Stimulated activated naive B cell treated with anti-CD40 and anti-IgM and Interleukin-4, amounts not matched to agents 10 μg/mL and 1 μg/mL and 100 μg/mL, for 72 hours (primary cell): Measurements from ENCODE around the gene MLLT6.

Experiments used
- ATAC-seq, 2 donors: fragments of 150-1000 bp; cut with Tn5 transposase; replicated peaks; 2 replicates each; pipeline ENCODE4 v1.10.0; 2021; ENCODE audit warnings: moderate library complexity in 1 of 2
- DNase-seq: peaks from one replicate; pipeline ENCODE4 v3.0.0; 2021
- H3K27ac Mint-ChIP-seq: one replicate; pipeline ENCODE4 v1.8.0; 2022; ENCODE audit warnings: mild to moderate bottlenecking, mixed read lengths
- H3K27me3 Mint-ChIP-seq, 2 donors: one replicate each; pipeline ENCODE4 v1.8.0; 2022; ENCODE audit warnings: mixed read lengths in 2 of 2
- H3K36me3 Mint-ChIP-seq, 2 donors: one replicate each; pipeline ENCODE4 v1.8.0; 2022; ENCODE audit warnings: mixed read lengths in 2 of 2, mild to moderate bottlenecking in 1 of 2
- H3K4me1 Mint-ChIP-seq, 2 donors: one replicate each; pipeline ENCODE4 v1.8.0; 2022; ENCODE audit warnings: mixed read lengths in 2 of 2, mild to moderate bottlenecking in 1 of 2
- H3K4me3 Mint-ChIP-seq, 2 donors: one replicate each; pipeline ENCODE4 v1.8.0; 2022; ENCODE audit warnings: mild to moderate bottlenecking in 2 of 2, mixed read lengths in 2 of 2, moderate library complexity in 1 of 2
- H3K9me3 Mint-ChIP-seq, 2 donors: one replicate each; pipeline ENCODE4 v1.8.0; 2022; ENCODE audit warnings: mixed read lengths in 2 of 2, mild to moderate bottlenecking in 1 of 2

Gene MLLT6

GRCh38 chr17:38752308-38753070 is 47.4 kb downstream of the MLLT6 start, which contains the start of gene PSMB3:
TSS of gene PSMB3 (plus strand) at chr17:38752741. CDS start at chr17:38752827, 86 bp downstream.
- Mint-ChIP-seq H3K9me3 (no peaks in the 10 kb centered on the region), H3K27me3 (peaks cover 22 to 27% of the 10 kb centered on the region in 2 donors), H3K27ac (peak within 1 kb of the TSS; percentile 97), H3K36me3 (peaks cover 21 to 27% of the 10 kb centered on the region in 2 donors), H3K4me3 (peak within 1 kb of the TSS; percentile 95 to 97), H3K4me1 (peaks cover 30 to 44% of the 10 kb centered on the region in 2 donors)
- peak; percentile 89 to 91 for ATAC-seq
- peak; percentile 98 for DNase-seq

- Mint-ChIP-seq H3K4me3 (peak overlapping the region; percentile 95 to 97), H3K4me1 (peaks cover 26 to 40% of the 10 kb centered on the region in 2 donors), H3K27me3 (peaks cover 18 to 22% of the 10 kb centered on the region in 2 donors), H3K9me3 (no peaks in the 10 kb centered on the region), H3K27ac (peak overlapping the region; percentile 97), H3K36me3 (peaks cover 21 to 27% of the 10 kb centered on the region in 2 donors)
- DNase-seq (no peak), ATAC-seq (no peak)
Measured at GRCh38 chr17:38753071-38753506, 48.0 kb downstream of the MLLT6 start.

- peaks cover 6 to 8% of the 10 kb centered on the region in 2 donors for H3K4me1 Mint-ChIP-seq
- H3K27me3 Mint-ChIP-seq, result no peaks in the 10 kb centered on the region
- DNase-seq (no peak), ATAC-seq (no peak)
- H3K4me3 Mint-ChIP-seq, result no peak overlapping the region
- H3K9me3 Mint-ChIP-seq, result no peaks in the 10 kb centered on the region
- peaks cover 26 to 56% of the 10 kb centered on the region in 2 donors for H3K36me3 Mint-ChIP-seq
- no peak overlapping the region for H3K27ac Mint-ChIP-seq
Measured at GRCh38 chr17:38761612-38762011, 56.5 kb downstream of the MLLT6 start.

DNA sequence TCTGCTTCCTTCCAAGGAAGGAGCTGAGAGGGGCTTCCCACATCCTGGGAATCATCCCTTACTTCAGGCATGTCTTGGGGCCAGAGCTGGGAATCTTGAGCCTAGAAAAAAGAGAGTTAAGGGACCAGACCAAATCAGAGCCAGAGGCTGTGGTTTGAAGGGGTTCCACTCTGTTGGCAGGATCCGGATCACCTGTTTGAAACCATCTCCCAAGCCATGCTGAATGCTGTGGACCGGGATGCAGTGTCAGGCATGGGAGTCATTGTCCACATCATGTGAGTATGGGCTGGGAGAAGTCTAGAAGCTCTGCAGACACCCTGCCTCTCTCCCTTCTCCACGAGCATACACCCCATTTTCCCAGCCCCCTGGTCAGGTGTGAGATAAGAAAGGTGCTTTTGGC is 57.2 kb downstream of the MLLT6 start:
- ATAC-seq (no peak), DNase-seq (no peak)
- Mint-ChIP-seq H3K27ac (peak overlapping the region; percentile 65), H3K4me3 (no peak overlapping the region), H3K36me3 (peaks cover 33 to 62% of the 10 kb centered on the region in 2 donors), H3K27me3 (no peaks in the 10 kb centered on the region), H3K9me3 (no peaks in the 10 kb centered on the region), H3K4me1 (peaks cover 6 to 8% of the 10 kb centered on the region in 2 donors)

GRCh38 chr17:38766341-38766740 is 61.3 kb downstream of the MLLT6 start:
- ATAC-seq (no peak), DNase-seq (no peak)
- no peak overlapping the region for H3K4me3 Mint-ChIP-seq
- peak overlapping the region; percentile 56 for H3K27ac Mint-ChIP-seq
- H3K9me3 Mint-ChIP-seq, result no peaks in the 10 kb centered on the region
- peaks cover 48 to 71% of the 10 kb centered on the region in 2 donors for H3K36me3 Mint-ChIP-seq
- no peaks in the 10 kb centered on the region for H3K27me3 Mint-ChIP-seq
- peaks cover 4 to 8% of the 10 kb centered on the region in 2 donors for H3K4me1 Mint-ChIP-seq

- Mint-ChIP-seq H3K36me3 (peaks cover 52 to 73% of the 10 kb centered on the region in 2 donors), H3K9me3 (no peaks in the 10 kb centered on the region), H3K4me1 (peaks cover 0 to 6% of the 10 kb centered on the region in 2 donors), H3K4me3 (no peak overlapping the region), H3K27ac (peak overlapping the region; percentile 33), H3K27me3 (no peaks in the 10 kb centered on the region)
- ATAC-seq (no peak), DNase-seq (no peak)
Measured at GRCh38 chr17:38768417-38768816, 63.3 kb downstream of the MLLT6 start.

DNA sequence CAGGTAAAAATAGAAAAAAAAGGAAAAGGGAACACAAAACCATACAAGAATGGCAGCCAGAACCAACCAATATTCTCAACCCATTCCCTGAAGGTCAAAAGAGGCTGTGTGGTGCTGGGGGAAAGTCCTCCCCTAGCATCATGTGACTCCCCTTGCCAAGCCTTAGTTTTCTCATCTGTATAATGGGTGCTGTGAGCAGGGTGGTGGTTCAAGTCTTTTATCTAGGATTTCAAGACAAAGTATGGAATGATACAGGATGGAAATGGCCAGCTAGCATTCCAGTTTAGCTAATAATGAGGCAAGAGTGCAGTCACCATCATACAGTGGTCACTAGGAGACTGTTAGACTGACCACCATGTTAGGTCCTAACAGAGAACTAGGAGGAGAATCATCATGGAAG is 68.2 kb downstream of the MLLT6 start:
- Mint-ChIP-seq H3K4me1 (no peaks in the 10 kb centered on the region), H3K9me3 (no peaks in the 10 kb centered on the region), H3K27ac (no peak overlapping the region), H3K4me3 (no peak overlapping the region), H3K36me3 (peaks cover 38 to 51% of the 10 kb centered on the region in 2 donors), H3K27me3 (no peaks in the 10 kb centered on the region)
- ATAC-seq (no peak), DNase-seq (no peak)

DNA sequence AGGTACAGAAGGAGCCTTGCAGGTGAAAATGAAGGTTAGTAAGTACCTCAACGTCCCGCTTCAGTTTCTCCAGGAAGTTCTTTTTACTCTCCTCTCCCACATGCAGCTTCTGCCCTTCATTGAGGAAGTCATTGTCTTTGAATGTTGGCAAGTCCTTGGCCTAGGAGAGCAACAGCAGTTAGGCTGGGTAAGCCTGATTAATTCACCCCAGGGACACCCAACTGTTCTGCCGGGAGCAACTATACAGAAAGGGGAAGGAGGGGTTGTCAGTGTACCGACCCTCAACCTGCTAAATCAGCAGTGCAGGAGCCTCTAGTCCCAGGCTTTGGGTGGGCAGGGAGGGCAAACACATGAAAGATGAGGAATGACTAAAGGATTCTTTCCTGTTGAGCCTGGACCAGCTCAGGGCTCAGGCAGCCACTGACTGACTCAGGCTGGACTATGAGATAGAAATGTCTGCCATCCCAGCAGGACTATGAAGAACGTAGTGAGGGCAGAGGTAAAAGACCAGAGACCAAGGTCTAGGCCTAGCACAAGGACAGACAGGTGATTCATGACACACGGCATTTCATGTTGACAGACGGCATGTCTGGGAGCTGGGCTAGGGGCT is 72.7 kb downstream of the MLLT6 start:
- no peak for DNase-seq
- Mint-ChIP-seq H3K4me1 (no peaks in the 10 kb centered on the region), H3K27me3 (no peaks in the 10 kb centered on the region), H3K9me3 (no peaks in the 10 kb centered on the region), H3K27ac (no peak overlapping the region), H3K36me3 (peaks cover 30 to 47% of the 10 kb centered on the region in 2 donors), H3K4me3 (no peak overlapping the region)
- ATAC-seq, result no peak
